IPS DF 4.7 (cell line): ENCODE results near the gene LGI4.

Source experiments
- DNase-seq: peaks from one replicate; pipeline ENCODE4 v3.0.0-alpha.2; 2013; ENCODE audit warnings: low spot score; ENCODE audit errors: extremely low read depth

LGI4 gene

GRCh38 chr19:35124098-35125060 is 10.5 kb downstream of the LGI4 start:
- no peak for DNase-seq

- DNase-seq, result no peak
These were observed 11.3 kb downstream of the LGI4 start for GRCh38 chr19:35123573-35123972.

GRCh38 chr19:35122687-35123551 is 11.9 kb downstream of the LGI4 start:
- DNase-seq, result no peak

- no peak for DNase-seq
These were observed 14.0 kb downstream of the LGI4 start for GRCh38 chr19:35120898-35121297.

GRCh38 chr19:35120492-35120891 is 14.4 kb downstream of the LGI4 start:
- DNase-seq, result no peak

- DNase-seq, result no peak
These were observed 15.2 kb downstream of the LGI4 start for GRCh38 chr19:35119578-35120155.

- no peak for DNase-seq
These were observed 15.8 kb downstream of the LGI4 start for GRCh38 chr19:35119091-35119490.

- DNase-seq, result no peak
These were observed 16.4 kb downstream of the LGI4 start for GRCh38 chr19:35118268-35119020.

- DNase-seq, result no peak
These were observed 17.1 kb downstream of the LGI4 start for GRCh38 chr19:35117799-35118198.

GRCh38 chr19:35117116-35117515 is 17.7 kb downstream of the LGI4 start:
- no peak for DNase-seq

- DNase-seq, result no peak
These were observed 18.6 kb downstream of the LGI4 start for GRCh38 chr19:35116072-35116801.

GRCh38 chr19:35115177-35115951 is 19.5 kb downstream of the LGI4 start, which contains the start of gene FXYD3:
FXYD3 (plus strand) TSS chr19:35115823; CDS start chr19:35119377, 3,554 bp downstream.
- no peak for DNase-seq

GRCh38 chr19:35114353-35115176 is 20.3 kb downstream of the LGI4 start:
- DNase-seq, result peak; percentile 80

- no peak for DNase-seq
These were observed 21.7 kb downstream of the LGI4 start for GRCh38 chr19:35112995-35113688.

- DNase-seq, result no peak
These were observed 23.9 kb downstream of the LGI4 start for GRCh38 chr19:35110974-35111373.

- DNase-seq, result no peak
These were observed 25.3 kb downstream of the LGI4 start for GRCh38 chr19:35109395-35110112.

- DNase-seq, result no peak
These were observed 26.1 kb downstream of the LGI4 start for GRCh38 chr19:35108730-35109129.
